Measurements from ENCODE around the gene DNAJB5.
"Not testable (repeated sequence)": the region's sequence is repeated elsewhere in the genome, so short reads cannot be mapped to it uniquely, and the experiment has no call there.

The DNAJB5 gene
- 17.2 to 77.1 (median 31.1) reads per million in 18 experiments for total RNA-seq

DNA sequence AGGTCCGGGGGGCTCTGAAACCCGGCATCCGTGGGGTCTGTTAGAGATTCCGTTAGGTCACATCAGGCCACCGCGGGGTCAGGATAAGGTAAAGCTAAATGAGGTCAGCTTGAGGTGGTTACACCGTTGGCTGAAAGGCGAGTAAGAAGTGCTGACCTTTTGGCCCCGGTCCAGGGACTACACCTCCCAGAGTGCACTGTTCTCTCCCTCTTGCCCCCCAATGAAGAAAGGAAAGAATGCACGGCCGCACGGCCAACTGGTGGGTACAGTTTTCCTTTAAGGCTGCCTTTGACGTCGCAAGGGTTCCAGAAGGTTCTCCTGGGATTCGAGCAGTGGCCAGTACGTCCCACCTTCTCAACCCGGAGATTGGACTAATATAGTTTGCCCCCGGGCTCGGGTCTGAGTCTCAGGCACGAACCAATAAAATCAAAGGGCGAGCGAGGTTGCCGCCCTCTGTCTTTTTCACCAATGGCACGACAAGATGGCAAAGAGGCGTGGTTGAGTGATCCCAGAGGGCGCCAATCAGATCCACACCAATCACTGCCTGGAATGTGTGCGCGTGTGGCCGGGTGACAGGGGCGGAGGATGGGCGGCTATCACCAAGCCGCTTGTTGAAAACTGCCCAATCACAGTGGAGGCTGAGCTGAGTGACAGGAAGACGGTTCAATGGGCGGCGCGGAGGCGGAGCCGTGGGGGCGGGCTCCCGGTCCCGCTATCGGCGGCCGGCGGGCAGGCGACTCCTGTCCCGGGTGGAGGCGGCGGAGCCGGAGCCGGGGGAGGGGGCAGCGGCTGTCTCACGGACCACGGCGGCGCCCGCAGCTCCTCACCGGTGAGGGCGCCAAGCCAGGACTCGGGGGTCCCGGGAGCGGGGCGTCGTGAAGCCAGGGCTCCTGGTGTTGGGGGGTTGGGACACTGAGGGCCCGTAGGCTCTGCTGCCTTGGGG, at the start of gene DNAJB5:
DNAJB5 (plus strand) TSS at position 743 of the 943 bp plus-strand sequence. CDS start 886 bp downstream, outside the sequence.
- peak; percentile 99 for DNase-seq

DNA sequence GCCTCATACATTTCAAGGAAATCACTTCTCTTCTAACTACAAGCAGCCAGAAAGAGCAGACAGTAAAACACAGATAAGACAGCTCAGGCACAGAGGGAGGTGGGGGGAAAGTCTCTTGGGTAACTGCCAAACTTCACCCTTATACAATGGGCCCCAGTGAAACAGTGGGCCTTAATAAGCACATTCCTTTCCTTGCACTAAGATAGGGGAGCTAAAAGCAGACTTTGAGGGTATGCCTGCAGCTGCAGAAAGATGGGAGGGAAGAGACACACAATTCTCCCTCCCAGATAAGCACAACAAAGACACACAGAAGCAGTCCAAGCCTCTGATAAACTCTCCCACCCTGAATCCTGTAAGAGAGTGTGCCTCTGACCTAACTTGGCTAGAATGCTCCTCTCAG, 49.6 kb upstream of the DNAJB5 start:
- not testable (repeated sequence) for DNase-seq

DNA sequence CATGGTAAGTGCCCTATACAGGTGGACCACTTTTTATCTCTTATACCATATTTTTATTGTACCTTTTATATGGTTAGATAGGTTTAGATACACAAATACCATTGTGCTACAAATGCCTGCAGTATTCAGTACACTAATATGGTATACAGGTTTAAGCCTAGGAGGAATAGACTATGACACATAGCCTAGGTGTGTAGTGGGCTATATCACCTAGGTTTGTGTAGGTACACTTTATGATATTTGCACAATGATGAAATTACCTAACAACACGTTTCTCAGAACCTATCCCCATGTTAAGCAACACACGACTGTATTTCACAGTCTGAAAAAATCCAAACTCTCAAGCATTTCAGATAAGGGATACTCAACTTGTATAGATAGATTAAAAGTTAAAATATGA, 41.1 kb upstream of the DNAJB5 start:
- DNase-seq = no peak

DNA sequence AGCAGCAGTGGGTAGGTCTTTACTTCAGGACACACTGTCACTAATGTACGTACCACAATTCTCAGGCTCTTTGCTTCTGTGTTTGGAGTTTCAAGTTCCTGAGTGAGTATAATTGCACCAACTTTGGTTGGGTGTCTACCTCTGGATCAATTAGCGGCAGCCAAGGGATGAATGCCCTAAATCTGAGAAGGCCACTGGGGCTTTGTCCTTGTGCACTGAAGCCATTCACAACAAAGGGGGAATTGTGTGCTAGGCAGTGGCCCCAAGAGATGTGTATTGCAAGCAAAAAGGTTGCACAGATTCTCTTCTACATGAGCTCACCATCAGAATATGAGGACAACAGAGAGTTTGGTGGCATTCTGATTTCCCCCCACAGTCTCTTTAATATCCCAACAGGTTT, 35.3 kb upstream of the DNAJB5 start:
- no peak for DNase-seq

DNA sequence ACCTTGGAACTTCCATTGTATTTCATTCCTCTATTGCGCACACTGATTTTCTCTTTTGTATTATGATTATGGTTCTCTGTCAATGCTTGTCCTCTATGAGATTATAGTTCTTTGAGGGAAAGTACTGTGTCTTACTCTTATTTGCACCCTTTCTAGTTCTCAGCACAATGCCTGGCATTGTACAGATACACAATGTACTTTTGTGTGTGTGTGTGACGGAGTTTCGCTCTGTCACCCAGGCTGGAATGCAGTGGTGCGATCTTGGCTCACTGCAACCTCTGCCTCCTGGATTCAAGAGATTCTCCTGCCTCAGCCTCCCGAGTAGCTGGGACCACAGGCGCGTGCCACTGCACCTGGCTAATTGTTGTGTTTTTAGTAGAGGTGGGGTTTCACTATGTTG, 33.5 kb upstream of the DNAJB5 start:
- not testable (repeated sequence) for DNase-seq

DNA sequence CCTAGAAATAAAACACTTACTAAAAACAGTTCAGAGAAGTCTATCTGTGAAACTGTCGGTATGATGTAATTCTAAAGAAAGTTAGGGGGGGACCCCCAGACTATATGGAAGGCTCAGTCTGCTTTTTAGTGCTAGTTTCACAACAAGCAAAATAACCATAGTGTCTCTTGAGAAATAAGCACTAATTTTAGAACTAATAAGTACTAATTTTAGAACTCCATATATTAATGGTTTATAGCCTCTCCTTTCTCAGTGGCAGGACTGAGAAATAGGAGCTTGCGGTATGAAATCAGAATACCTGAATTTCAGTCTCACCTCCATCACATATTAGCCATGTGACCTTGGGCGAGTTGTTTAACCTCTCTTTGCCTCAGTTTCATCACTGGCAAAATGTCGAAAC, 32.9 kb upstream of the DNAJB5 start:
- DNase-seq = no peak

DNA sequence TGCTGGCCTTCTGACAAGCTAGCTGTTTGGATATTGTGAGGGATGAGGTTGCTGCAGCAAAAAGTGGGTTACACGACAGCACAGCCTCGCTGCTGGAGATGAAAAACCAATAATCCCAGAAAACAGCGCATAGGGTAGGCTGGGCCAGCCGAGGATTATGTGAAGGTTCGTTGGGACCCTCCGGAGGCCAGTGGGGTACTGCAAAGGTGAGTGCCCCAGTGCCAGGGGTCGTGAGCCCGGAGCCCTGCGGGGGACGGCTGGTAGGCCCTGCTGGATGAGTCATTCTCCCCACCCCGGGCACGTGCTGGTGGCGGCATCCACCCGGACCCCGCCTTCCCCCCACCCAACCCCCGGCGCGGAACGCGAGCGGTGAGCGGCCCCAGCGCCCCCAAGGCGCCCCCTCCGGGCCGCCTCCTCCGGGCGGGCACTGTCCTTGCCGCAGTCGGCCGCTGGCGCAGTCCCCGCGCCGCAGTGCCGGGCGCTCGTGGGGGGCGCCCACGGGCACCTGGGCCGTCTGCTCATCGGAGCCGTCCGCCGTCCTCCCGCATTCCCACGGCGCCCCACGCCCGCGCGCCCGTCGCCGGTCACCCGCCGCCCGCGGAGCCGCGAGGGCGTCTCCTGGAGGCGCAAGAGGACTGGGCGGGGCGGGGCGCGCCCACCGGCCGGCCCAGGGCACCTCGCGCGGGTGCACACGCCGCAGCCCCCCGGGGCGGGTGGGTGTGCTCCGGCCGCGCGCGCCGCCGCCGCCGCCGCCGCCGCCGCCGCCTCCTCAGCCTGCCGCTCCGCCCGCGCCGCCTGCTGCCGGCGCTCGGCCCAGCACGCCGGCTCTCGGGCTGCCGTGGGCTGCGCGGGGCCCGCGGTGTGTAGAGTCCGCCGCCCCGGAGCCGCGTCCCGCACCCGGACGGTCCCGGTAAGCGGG, 31.8 kb upstream of the DNAJB5 start, which contains the start of gene PHF24:
PHF24 (plus strand) TSS at position 794 of the 919 bp plus-strand sequence. CDS start 13,014 bp downstream, outside the sequence.
- DNase-seq = no peak

DNA sequence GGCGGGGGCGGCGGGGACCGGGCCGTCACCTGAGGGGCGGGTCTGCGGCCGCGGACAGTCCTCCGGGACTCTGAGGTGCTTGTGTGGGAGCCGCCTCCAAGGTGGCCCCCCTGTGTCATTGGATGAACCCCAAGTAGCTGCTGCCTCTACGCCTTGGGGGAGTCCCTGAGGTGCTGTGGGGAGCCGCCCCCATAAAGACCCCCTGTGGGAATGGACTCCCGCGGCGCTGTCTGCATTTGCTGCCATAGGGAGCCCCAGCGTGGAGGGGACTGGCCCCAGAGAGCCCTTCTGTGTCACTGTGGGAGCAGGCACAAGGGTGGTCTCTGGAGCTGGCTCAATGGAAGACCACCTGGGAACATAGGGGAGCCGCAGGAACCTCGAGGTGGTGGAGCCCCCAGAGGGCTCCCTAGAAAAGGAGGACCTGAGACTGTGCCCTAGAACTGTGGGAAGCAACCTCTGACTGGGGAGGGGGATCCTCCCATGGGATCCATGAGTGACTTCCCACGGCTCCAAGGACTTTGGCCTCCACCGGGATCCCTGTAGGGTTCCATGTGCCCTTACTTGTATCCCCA, 31.0 kb upstream of the DNAJB5 start:
- no peak for DNase-seq

DNA sequence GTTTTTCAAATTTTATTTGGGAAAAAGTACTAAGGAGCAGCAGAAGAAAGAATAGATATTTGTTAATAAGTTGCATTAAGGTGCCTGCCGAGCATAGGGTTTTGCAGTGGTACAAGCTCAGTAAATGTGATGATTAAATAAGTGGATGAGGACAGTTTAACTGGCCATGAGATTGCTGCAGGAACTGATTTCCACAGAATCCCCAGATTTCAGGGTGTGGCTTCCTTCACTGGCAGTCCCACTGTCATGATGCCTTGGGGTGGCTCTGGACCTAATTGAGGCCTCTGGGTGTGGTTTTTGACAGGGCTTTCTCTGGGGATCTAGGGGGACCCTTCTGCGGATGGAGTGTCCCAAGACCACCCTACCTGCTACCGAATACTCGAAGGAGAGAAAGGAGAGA, 30.1 kb upstream of the DNAJB5 start:
- DNase-seq = peak; percentile 53 to 54

DNA sequence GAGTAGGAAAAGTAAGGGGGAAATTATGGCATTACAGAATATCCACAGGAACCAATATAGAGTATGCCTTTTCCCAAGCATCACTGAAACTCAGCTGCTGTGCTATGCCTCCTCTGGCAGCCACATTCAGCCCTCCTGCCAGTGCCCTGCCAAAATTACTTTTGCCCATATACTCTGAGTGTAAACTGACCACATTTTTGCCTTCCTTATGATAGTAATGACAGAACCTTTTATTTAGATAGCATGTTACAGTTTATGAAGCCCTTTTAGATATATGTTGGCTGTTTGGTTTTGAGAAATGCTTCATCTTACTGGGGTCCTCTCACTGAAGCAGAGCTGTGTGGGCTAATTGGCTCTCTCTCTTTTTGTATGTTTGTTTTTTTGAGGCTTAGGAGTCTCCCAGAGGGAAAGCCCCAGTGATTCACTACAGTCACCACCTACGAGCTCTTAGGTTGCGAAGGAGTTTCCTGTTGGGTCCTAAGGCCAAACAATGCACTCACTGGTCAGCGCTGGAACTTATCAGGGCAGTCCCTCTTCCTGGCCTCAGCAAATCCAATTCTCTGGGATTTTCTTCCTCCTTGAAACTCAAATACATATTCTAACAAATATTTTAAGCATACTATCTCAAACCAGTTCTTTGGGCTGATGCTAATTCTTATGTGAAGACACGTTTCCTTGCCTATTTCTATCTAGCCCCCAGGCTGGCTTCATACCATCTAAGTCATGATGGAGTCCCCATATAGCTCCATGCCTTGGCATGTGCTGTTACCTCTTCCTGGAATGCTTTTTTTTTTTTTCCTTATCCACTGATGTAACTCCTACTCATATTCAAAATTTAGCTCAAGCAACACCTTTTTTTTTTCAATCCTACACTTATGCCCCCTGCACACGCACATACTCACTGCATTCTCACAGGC, 27.7 kb upstream of the DNAJB5 start:
- peak; percentile 75 to 90 for DNase-seq

DNA sequence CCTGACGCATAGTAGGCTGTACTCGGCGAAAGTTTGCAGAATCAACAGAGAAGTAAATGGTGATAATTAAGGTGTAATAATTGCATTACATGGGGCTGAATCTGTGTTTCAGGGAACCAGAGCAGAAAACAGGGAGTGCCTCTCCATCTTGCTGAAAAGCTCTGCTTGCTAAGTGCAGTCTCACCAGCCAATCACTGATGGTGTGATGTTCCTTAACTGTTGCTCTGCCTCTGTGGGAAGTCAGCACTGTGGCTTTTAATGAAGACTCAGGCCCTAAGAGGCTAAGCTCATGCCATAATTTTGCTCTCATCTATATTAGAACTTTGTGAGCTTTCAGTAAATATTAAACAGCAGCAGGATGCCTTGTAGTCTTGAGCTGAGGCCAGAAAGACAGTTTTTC, 27.0 kb upstream of the DNAJB5 start:
- DNase-seq = no peak

DNA sequence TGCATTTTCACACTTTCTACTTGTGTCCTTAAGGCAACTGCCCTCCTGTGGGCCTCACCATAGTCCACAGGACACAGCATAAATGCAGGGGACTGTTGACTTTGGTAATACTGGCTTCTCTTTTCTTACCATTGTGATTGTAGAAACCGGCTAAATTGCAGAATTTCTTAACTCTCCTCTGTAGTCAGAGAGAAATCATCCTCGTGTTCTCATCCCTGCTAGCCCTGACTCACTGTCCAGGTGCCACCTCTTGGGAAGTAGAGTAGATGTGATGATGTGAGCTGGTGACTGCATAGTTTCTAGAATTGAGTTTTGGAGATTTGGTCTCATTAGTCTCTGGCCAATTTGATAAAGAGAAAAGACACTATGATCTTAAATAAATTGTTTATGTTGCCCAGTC, 26.0 kb upstream of the DNAJB5 start:
- DNase-seq = peak; percentile 34 to 60

DNA sequence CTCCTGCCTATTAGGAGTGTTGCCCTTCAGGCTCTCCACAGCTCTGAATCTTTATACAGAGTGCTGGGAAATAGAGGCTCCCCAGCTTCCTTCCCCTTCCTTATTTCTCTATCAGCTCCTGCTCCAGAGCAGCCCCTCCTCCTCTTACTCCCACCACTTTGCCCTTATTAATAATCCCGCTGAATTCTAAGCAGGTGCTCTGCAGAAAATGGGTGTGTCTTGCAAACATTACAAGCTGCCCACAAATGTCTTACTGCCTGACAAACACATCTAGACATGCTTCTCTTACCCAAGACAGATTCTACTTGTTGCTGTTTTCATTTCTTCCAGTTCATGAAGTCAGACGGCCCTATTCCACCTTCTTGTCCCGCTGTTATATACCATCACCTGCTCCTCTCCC, 25.1 kb upstream of the DNAJB5 start:
- no peak for DNase-seq

DNA sequence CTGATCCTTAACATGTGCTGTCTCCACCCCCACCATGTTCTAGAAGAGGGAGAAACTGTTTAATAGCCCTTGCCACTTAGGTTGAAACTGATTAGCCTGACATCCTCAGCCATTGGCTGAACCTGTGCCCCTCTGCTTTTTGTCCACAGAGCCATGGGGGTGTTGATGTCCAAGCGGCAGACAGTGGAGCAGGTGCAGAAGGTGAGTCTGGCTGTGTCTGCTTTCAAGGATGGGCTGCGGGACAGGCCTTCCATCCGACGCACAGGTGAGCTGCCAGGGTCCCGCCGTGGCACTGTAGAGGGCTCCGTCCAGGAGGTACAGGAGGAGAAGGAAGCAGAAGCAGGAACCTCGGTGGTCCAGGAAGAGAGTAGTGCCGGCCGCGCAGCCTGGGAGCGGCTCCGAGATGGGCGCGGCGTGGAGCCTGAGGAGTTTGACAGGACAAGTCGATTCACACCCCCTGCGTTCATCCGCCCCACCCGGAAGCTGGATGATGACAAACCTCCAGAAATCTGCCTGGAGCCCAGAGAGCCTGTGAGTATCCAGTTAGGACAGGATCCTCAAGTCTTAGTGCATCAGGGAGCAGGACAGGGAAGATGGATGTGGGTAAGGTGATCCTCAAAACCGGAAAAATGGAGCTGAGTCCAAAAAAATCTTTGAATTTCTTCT, 18.3 kb upstream of the DNAJB5 start:
- no peak for DNase-seq

DNA sequence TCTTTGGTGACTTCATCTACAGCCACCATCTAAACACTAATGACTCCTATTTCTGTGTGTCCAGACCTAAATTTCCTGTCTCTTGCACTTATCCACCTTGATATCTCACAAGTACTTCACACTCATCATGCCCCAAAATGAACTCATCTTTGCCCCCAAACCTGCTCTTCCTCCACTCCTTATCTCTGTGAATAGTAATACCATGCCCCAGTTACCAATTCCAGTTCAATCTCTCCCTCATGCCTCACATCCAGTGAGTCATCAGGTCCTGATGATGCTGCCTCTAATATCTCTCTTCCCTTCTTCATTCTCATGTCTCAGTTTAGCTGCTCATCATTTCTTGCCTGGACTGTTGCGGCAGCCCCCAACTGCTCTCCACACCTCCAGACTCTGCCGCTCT, 14.9 kb upstream of the DNAJB5 start:
- DNase-seq = no peak

DNA sequence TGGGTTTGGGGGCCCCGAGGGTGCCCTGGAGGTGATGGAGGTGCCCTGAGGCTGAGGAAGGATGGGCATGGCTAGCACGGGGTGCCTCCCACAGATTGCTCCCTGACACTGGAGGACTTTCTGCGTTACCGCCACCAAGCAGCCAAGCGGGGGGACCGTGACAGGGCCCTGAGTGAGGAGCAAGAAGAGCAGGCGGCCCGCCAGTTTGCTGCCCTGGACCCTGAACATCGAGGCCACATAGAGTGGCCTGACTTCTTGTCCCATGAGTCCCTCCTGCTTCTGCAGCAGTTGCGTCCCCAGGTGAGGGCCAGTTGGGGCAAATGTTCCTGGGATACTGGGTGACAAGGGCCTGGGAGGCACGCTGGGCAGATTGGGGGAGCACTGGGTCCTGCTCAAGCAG, 13.1 kb upstream of the DNAJB5 start:
- DNase-seq = no peak

DNA sequence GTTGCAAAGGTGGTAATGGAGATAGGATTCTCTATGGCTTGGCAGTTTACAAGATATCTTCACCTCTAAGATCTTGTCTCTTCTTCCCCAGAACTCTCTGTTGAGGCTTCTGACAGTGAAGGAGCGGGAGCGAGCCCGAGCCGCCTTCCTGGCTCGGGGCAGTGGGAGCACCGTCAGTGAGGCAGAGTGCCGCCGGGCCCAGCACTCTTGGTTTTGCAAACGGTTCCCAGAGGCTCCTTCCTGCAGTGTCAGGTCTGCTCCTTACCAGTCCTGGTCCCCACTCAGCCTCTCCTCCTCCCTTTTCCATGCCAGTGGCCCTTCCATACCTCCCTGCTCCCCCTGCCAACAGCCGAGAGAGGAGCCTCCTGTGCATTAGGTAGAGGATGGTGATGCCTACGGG, 12.6 kb upstream of the DNAJB5 start:
- DNase-seq = no peak

DNA sequence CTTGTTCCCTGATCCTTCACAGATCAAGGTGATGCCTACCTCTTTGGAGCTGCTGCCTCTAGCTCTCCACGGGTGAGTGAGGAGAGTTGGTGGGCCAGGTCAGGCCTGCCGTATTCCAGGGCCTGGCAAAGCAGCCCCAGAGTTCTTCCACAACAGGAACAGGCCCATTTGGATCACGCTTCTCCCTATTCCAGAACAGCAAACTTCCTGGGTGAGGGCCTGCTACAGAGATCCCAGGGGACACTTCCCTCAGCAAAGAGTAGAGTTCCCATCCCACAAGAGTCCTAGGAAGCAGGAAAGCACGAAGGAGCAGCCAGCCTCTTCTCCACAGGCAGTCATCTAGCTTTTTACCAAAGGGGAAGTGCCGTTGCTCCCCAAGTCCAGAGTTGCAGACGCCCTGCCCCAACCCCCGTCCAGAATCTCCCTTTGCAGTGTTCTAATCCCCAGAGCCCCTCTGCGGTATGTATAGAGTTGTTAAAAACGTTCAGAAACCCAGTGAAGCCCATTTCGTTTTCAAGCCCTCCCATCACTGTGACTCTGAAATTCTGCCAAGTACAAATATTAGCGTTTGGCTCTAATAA, 9.3 kb upstream of the DNAJB5 start:
- no peak for DNase-seq

DNA sequence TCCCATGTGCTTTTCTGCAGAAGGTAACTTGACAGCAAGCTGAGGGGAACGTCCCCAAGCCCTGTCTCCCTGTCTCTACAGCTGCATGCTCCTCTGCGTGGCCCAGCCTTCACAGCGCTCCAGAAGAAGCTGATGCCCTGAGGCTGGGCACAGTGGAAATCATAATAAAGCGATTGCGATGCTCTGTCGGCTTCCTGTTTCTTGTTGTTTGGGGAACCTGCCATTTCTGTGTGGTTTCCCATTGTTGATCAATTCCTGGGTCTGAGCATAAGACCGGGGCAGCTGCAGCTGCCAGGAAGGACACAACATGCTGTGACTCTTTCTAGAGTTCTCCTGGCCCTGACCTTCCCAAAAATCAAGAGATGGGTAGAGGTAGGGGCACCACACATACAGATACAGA, 7.2 kb upstream of the DNAJB5 start:
- DNase-seq = peak; percentile 83 to 87

DNA sequence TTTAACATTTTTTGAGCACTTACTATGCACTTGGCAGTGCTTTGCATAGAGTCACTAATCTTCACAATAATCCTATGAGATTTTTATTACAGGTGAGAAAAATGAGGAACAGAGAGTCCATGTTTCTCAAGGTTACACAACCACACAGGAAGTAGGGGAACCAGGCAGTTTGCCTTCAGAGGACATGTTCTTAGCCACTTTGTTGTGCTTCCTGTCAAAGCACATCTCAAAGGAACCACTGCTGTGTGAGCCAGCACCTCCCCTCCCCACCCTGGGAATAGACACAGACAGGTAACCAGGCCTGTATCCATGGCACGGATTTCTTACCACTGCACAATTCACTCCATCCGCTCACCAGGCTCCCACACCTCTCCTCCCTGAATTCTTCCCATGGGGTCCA, 6.3 kb upstream of the DNAJB5 start:
- peak; percentile 20 to 42 for DNase-seq

DNA sequence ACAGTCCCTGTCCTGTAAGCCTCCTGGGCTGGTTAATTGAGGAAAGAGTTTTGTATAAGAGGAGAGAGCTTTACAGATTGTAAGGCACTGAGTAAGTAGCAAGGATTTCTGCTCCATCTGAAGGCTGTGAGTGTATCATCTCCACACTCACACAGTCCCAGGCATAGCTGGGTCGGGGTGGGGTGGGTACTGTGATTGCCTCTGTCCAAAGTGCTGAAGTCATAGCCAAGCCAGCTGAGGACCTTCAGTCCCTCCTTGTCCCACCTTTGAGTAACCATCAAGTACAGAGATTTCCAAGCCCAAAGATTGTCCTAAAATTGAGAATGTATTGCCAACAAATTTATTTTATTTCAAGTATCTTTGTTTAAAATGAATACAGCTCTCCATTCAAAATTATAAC, 5.5 kb upstream of the DNAJB5 start:
- DNase-seq = no peak
